ENCODE measurements around the gene KCNK7. TPM values are rescaled to one million over a fixed set of nuclear protein-coding genes. Genes with fewer than 3 reads are reported as not detected.

KCNK7 gene
- total RNA-seq, 1 experiment from 2014 or later: not detected

- DNase-seq (ENCODE audit: low spot score): no peak
Observed at GRCh38 chr11:65627202-65627601, 31.6 kb upstream of the KCNK7 start.

GRCh38 chr11:65625628-65626342, 30.2 kb upstream of the KCNK7 start:
- DNase-seq (ENCODE audit: low spot score): no peak

GRCh38 chr11:65624931-65625627, 29.5 kb upstream of the KCNK7 start:
- no peak for DNase-seq (ENCODE audit: low spot score)

- no peak for DNase-seq (ENCODE audit: low spot score)
Observed at GRCh38 chr11:65623852-65624616, 28.4 kb upstream of the KCNK7 start.

- no peak for DNase-seq (ENCODE audit: low spot score)
Observed at GRCh38 chr11:65623177-65623576, 27.6 kb upstream of the KCNK7 start.

GRCh38 chr11:65622011-65622410, 26.4 kb upstream of the KCNK7 start:
- no peak for DNase-seq (ENCODE audit: low spot score)

GRCh38 chr11:65621460-65621859, 25.9 kb upstream of the KCNK7 start:
- no peak for DNase-seq (ENCODE audit: low spot score)

GRCh38 chr11:65620666-65621065, 25.1 kb upstream of the KCNK7 start:
- DNase-seq (ENCODE audit: low spot score): no peak

- DNase-seq (ENCODE audit: low spot score): no peak
Observed at GRCh38 chr11:65619281-65619928, 23.8 kb upstream of the KCNK7 start.

- DNase-seq (ENCODE audit: low spot score): no peak
Observed at GRCh38 chr11:65618763-65619162, 23.2 kb upstream of the KCNK7 start.

GRCh38 chr11:65617990-65618751, 22.6 kb upstream of the KCNK7 start:
- no peak for DNase-seq (ENCODE audit: low spot score)

GRCh38 chr11:65617136-65617850, 21.7 kb upstream of the KCNK7 start:
- no peak for DNase-seq (ENCODE audit: low spot score)

GRCh38 chr11:65616575-65617001, 21.0 kb upstream of the KCNK7 start:
- no peak for DNase-seq (ENCODE audit: low spot score)

GRCh38 chr11:65615950-65616574, 20.5 kb upstream of the KCNK7 start:
- DNase-seq (ENCODE audit: low spot score): no peak

GRCh38 chr11:65615229-65615949, 19.8 kb upstream of the KCNK7 start, which contains the start of gene PCNX3:
Gene PCNX3 (plus strand): TSS chr11:65615776. CDS start chr11:65616312, 536 bp downstream.
- DNase-seq (ENCODE audit: low spot score): peak; percentile 100

GRCh38 chr11:65613091-65613928, 17.7 kb upstream of the KCNK7 start:
- DNase-seq (ENCODE audit: low spot score): no peak

GRCh38 chr11:65612691-65613090, 17.1 kb upstream of the KCNK7 start:
- DNase-seq (ENCODE audit: low spot score): no peak

All from H4 (cell line).